Measurements from ENCODE around the gene GPR160.
"Not testable (repeated sequence)": the region's sequence is repeated elsewhere in the genome, so short reads cannot be mapped to it uniquely, and the experiment has no call there.

GPR160 gene

DNA sequence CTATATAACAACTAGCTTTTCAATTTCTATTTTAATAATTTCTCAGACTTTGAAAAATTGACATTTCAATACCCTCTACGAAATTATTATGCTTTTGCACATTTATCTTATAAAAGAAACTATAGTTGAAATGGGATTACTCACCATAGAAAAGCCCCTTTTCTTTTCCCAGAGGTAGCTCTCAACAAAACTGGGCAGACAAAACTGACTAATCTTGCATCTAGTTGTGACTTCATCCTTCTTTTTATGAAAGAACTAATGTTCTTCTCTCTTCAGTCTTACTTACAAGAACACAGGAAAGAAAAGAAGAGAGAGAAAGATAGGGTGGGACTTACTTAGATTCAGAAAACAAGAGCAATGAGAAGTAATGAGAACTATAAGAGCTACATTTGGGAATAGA lies 61.0 kb downstream of the GPR160 start:
- DNase-seq, result no peak
- Mint-ChIP-seq H3K27ac (peak overlapping the region; percentile 88), H3K9me3 (no peaks in the 10 kb centered on the region), H3K27me3 (no peaks in the 10 kb centered on the region), H3K36me3 (ENCODE audit: low read depth) (peaks cover 99% of the 10 kb centered on the region), H3K4me1 (ENCODE audit: low read depth) (peaks cover 31% of the 10 kb centered on the region), H3K4me3 (no peak overlapping the region)

DNA sequence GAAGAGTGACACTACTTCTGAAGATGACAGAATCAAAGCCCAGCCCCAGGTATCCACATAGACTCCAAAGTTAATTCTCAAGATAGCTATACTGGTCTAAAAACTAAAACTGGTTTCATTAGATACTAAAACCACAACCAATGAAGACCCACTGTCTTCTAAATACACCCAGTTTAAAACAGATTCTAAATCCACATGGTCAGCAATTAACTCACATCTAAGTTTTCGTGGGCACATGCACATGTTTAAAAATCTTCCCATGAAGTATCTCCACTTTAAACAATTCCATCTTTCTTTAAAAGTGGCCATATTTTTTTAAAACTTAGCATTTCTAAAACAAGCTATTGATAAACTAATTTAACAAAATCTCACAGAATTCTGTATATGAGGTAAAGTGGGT lies 63.1 kb downstream of the GPR160 start:
- H3K27ac Mint-ChIP-seq, result peak overlapping the region; percentile 65
- peaks cover 22% of the 10 kb centered on the region for H3K4me1 Mint-ChIP-seq (ENCODE audit: low read depth)
- H3K27me3 Mint-ChIP-seq, result no peaks in the 10 kb centered on the region
- H3K9me3 Mint-ChIP-seq, result no peaks in the 10 kb centered on the region
- no peak overlapping the region for H3K4me3 Mint-ChIP-seq
- peaks cover 95% of the 10 kb centered on the region for H3K36me3 Mint-ChIP-seq (ENCODE audit: low read depth)
- DNase-seq, result no peak

DNA sequence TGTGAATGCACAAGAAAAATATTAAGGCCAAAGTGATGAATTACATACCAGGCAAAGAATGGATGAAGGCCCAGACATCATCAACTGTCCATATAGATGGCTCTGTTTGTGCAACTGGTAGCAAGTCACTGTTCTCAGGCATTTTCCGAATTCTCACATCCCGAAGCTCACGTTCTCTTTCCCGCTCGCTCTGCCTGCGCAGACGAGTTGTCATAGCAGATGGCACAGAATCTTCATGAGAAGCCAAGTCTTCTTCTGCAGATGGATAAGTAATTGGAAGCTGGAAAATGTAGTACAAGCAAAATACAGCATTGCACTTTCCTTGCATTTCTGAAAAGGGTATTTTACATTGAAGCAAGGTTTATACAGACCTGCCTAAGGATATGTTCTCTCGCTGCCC lies 64.6 kb downstream of the GPR160 start:
- Mint-ChIP-seq H3K9me3 (no peaks in the 10 kb centered on the region), H3K27me3 (no peaks in the 10 kb centered on the region), H3K27ac (peak overlapping the region; percentile 6), H3K4me1 (ENCODE audit: low read depth) (peaks cover 21% of the 10 kb centered on the region), H3K4me3 (no peak overlapping the region), H3K36me3 (ENCODE audit: low read depth) (peaks cover 91% of the 10 kb centered on the region)
- no peak for DNase-seq

DNA sequence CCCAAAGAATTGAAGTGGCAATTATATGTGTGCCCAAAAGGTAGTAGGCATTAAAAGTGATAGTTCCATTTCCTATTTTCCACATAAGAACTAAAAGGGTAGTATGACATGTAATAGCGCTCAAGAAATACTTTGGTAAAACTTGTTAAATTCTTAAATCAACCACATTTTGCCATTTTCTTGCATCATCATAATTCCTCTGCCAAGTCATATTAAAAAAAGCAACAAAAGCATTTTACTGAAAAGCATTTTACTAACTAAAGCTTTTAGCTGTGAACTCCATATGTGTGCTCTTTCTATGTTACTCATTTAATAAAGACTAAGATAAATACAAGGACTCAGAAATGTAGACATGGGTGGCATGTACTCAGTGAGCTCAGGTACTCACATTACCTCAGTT lies 70.1 kb downstream of the GPR160 start:
- no peak for DNase-seq
- Mint-ChIP-seq H3K4me3 (no peak overlapping the region), H3K9me3 (no peaks in the 10 kb centered on the region), H3K36me3 (ENCODE audit: low read depth) (peaks cover 85% of the 10 kb centered on the region), H3K4me1 (ENCODE audit: low read depth) (peaks cover 25% of the 10 kb centered on the region), H3K27me3 (no peaks in the 10 kb centered on the region), H3K27ac (peak overlapping the region; percentile 6)

DNA sequence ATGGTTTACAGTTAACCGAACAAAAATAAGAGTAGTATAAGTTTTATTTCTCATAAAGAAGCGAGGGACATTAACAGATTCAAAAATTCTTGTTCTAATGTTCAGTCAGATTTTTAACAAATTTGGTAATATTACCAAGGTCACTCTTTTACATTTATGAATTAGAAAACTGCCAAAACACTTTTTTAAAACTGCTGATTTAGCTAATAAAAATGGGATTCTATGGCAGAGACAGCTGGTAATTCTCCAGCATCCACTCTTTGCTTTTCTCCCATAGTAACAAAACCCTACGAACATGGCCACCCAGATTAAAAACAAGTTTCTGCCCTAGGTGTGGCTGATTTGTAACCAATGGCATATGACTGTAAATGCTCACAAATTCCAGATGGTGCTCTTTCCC lies 71.2 kb downstream of the GPR160 start:
- H3K27me3 Mint-ChIP-seq, result no peaks in the 10 kb centered on the region
- no peak overlapping the region for H3K4me3 Mint-ChIP-seq
- H3K4me1 Mint-ChIP-seq (ENCODE audit: low read depth), result peaks cover 27% of the 10 kb centered on the region
- peaks cover 87% of the 10 kb centered on the region for H3K36me3 Mint-ChIP-seq (ENCODE audit: low read depth)
- DNase-seq, result no peak
- H3K27ac Mint-ChIP-seq, result peak overlapping the region; percentile 34
- no peaks in the 10 kb centered on the region for H3K9me3 Mint-ChIP-seq

DNA sequence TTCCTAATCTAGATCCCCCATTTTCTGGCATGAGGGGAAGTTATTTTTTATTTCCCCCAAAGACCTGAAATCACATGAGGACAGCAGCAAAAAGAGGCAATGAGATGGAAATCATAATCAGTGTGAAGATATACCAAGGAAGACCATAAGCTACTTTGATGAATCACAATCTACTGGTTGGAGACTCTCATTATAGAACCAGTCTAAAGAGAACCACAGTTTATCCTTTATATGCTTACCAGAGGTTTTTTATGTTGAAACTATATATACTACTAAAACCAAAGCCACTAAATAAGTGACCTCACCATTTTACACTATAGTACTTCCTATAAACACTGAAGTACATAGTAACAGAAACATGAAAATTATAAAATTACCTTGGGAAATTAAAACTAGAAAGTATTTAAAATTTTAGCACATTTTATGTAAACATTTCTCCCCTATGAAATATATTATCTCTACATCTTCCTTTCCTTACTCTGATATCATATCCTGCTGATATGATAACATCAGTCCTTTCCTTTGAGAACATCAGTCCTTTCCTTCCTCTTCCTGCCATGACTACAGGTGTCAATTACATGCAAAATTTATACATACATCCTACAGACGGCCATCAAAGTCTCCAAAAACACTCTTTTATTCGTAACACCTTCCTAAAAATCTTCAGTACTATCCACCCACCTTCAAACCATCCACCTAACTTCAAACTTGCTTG lies 71.9 kb downstream of the GPR160 start:
- DNase-seq, result no peak
- Mint-ChIP-seq H3K36me3 (ENCODE audit: low read depth) (peaks cover 87% of the 10 kb centered on the region), H3K4me1 (ENCODE audit: low read depth) (peaks cover 27% of the 10 kb centered on the region), H3K27me3 (no peaks in the 10 kb centered on the region), H3K9me3 (no peaks in the 10 kb centered on the region), H3K27ac (peak overlapping the region; percentile 49), H3K4me3 (no peak overlapping the region)

DNA sequence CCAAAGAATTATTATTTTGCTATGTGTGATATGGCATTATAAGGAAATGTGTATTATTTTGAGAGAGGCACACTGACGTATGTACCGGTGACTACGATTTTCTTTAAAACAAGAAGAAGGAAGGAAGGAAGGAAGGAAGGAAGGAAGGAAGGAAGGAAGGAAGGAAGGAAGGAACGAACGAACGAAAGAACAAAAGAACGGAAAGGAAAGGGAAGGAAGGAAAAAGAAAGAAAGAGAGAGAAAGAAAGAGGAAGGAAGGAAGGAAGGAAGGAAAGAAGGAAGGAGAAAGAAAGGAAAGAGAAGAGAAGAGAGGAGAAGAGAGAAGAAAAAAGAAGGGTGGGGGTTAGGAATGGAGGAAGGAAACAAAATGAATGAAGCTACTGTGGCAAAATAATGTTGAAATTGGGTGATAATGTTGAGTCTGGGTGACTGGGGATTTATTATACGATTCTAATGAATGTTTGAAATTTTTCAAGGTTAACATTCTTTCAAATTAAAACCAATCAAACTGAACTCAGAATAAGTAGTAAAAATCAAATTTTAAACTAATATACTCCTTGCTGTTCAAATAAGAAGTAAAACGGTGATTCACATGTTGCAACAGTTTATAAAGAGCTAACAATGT lies 73.5 kb downstream of the GPR160 start:
- DNase-seq, result no peak
- Mint-ChIP-seq H3K4me3 (no peak overlapping the region), H3K9me3 (no peaks in the 10 kb centered on the region), H3K36me3 (ENCODE audit: low read depth) (peaks cover 86% of the 10 kb centered on the region), H3K27ac (peak overlapping the region; percentile 59), H3K4me1 (ENCODE audit: low read depth) (peaks cover 27% of the 10 kb centered on the region), H3K27me3 (no peaks in the 10 kb centered on the region)

DNA sequence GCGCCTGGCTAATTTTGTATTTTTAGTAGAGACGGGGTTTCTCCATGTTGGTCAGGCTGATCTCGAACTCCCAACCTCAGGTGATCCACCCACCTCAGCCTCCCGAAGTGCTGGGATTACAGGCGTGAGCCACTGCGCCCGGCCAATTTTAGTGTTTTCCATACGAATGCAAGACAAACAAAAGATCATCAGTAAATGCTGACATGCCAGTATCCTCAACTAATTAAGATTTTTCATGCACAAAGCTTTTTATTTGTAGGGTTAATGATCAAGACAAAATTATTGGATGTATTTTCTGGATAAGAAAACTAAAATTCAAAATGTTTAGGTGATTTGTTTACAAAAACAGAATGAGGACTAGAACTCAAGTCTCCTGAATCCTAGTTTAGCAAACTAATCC lies 76.4 kb downstream of the GPR160 start:
- not testable (repeated sequence) for H3K9me3 Mint-ChIP-seq, H3K27ac Mint-ChIP-seq, DNase-seq, H3K4me3 Mint-ChIP-seq, H3K27me3 Mint-ChIP-seq
- H3K4me1 Mint-ChIP-seq (ENCODE audit: low read depth), result peaks cover 21% of the 10 kb centered on the region
- peaks cover 86% of the 10 kb centered on the region for H3K36me3 Mint-ChIP-seq (ENCODE audit: low read depth)

DNA sequence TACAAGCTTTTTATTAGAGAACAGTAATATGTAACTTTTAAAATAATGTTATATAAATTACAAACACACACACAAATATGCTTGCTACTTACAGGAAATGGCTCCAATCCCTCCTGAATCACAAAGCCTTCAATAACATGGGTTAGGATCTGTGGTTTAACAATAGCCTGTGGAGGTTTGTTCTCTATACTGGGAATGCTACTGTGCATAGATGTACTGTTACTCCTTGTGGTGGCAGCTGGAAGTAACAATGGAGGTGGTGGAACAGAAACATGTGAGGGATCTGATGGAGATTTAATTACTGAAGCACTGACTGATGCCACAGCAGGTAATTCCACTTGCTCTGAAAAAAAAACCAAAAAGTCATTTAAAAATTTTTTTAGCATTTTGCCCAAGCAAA lies 79.3 kb downstream of the GPR160 start:
- Mint-ChIP-seq H3K9me3 (no peaks in the 10 kb centered on the region), H3K27me3 (no peaks in the 10 kb centered on the region), H3K4me3 (no peak overlapping the region), H3K27ac (peak overlapping the region; percentile 77), H3K4me1 (ENCODE audit: low read depth) (peaks cover 10% of the 10 kb centered on the region), H3K36me3 (ENCODE audit: low read depth) (peaks cover 87% of the 10 kb centered on the region)
- no peak for DNase-seq

DNA sequence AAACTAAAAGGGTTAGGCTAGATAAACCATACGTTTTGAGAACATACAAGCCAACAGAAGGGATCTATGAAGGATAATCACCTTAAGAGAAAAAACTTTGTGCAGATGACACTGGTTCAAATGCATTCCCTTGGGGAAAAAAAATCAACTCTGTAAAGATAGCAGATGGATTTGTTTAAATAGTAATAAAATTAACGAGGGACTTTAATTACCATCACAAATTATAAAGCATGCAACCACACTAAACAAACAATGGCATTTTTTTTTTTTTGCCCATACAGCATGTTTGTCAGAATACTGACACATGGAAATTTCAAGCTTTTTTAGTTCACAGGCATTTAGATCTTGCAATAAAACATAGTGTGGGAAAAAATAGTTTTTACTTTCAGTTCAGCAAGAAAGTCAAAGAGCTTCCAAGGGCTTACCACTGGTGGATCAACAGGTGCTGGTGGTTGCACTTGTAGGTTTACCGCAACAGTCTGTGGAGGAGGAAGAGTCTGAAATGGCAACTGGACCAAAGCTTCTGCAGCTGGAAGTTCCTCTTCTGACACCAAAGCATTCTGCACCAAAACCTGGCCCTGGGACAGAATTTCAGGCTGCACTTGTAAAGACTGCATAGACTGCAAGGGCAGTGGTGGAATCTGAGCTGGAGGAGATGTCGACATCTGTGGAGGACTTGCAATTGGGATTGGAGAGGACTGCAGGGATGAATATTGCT lies 90.6 kb downstream of the GPR160 start:
- Mint-ChIP-seq H3K4me1 (ENCODE audit: low read depth) (peaks cover 41% of the 10 kb centered on the region), H3K9me3 (peaks cover under 1% of the 10 kb centered on the region), H3K36me3 (ENCODE audit: low read depth) (peaks cover 75% of the 10 kb centered on the region), H3K27me3 (no peaks in the 10 kb centered on the region), H3K27ac (peak overlapping the region; percentile 86), H3K4me3 (peak overlapping the region; percentile 9)
- DNase-seq, result no peak

DNA sequence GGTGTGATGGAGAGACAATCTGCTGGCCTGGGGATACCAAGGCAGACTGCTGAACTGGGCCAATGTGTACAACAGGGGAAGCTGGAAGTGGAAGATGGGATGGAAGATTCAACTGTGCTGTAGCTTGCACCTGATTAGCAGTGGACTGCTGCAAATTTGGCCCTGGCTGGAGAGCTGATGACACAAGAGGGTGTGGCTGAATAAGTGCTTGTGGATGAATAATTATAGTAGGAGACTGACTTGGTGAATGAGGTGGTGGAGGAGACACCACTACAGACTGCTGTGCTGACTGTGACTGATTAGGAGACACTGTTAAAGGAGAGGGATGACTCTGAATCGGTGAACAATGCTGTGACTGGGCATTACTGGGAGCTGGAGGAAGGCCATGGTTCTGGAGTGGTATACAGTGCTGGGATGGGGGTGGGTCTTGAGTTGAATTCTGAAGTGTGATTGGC lies 91.2 kb downstream of the GPR160 start:
- Mint-ChIP-seq H3K9me3 (peaks cover 5% of the 10 kb centered on the region), H3K27me3 (no peaks in the 10 kb centered on the region), H3K4me1 (ENCODE audit: low read depth) (peaks cover 44% of the 10 kb centered on the region), H3K27ac (peak overlapping the region; percentile 86), H3K4me3 (peak overlapping the region; percentile 9), H3K36me3 (ENCODE audit: low read depth) (peaks cover 80% of the 10 kb centered on the region)
- no peak for DNase-seq

DNA sequence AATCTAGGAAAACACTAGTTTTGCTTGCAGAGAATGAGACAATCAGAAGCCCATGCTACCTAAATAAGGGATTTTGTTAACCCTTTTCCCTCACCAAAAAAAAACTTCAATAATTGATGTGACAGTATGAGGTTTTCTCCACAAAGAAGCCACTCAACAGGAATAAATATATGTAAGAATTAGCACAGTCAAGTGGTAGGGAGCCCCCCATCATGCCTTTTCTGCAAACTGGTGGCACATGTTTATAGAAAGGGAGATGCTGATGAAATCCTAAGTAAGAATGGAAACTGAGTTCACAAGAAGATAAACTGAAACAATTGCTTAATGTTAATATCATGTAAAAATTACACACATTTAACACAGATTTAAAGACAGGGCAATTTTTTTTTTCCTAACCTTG lies 92.7 kb downstream of the GPR160 start:
- Mint-ChIP-seq H3K4me3 (no peak overlapping the region), H3K27me3 (no peaks in the 10 kb centered on the region), H3K27ac (peak overlapping the region; percentile 33), H3K4me1 (ENCODE audit: low read depth) (peaks cover 46% of the 10 kb centered on the region), H3K9me3 (peaks cover 8% of the 10 kb centered on the region), H3K36me3 (ENCODE audit: low read depth) (peaks cover 83% of the 10 kb centered on the region)
- no peak for DNase-seq

DNA sequence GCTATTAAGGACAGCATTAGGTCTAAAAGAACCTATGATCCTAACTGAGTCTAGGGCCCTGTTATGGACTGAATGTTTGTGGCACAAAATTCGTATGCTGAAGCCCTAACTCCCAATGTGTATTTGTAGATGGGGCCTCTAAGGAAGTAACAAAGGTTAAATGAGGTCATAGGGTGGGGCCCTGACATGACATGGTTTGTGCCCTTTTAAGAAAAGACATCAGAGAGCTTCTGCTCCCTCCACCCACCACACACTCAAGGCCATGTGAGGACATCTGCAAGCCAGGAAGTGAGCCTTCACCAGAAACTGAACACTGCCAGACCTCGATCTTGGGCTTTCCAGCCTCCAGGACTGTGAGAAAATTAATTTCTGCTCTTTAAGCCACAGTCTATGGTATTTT lies 94.5 kb downstream of the GPR160 start:
- H3K27me3 Mint-ChIP-seq, result no peaks in the 10 kb centered on the region
- DNase-seq, result no peak
- H3K27ac Mint-ChIP-seq, result peak overlapping the region; percentile 57
- H3K4me3 Mint-ChIP-seq, result no peak overlapping the region
- peaks cover 53% of the 10 kb centered on the region for H3K4me1 Mint-ChIP-seq (ENCODE audit: low read depth)
- peaks cover 8% of the 10 kb centered on the region for H3K9me3 Mint-ChIP-seq
- peaks cover 86% of the 10 kb centered on the region for H3K36me3 Mint-ChIP-seq (ENCODE audit: low read depth)

All from activated T-cell treated with anti-CD3 and anti-CD28 coated beads, Interleukin-2, amount 50 U/mL, for 24 hours (primary cell).